ENCODE results near the gene MARCO. TPM values are rescaled to one million over a fixed set of nuclear protein-coding genes. Genes with fewer than 3 reads are reported as not detected.
"Not testable (repeated sequence)": the region's sequence is repeated elsewhere in the genome, so short reads cannot be mapped to it uniquely, and the experiment has no call there.

MARCO gene
- total and polyA plus RNA-seq, 8 donors, result 0.08 to 3.6 (median 0.80) TPM; not detected in 1

- DNase-seq (peak in 1 of 6 donors; percentile 25), ATAC-seq (peak in 3 of 4 donors; percentile 31 to 67 (median 67))
These were observed 86.6 kb downstream of the MARCO start for GRCh38 chr2:119028327-119029174.

GRCh38 chr2:119029297-119029696, 87.3 kb downstream of the MARCO start:
- no peaks in the 10 kb centered on the region for H3K9me3 ChIP-seq
- ATAC-seq (no peak), FAIRE-seq (no peak), DNase-seq (no peak)
- intact Hi-C loops (cut with DNase I), result loop anchor here in 1 of 3 donors (10.0 kb wide), 1 partner anchor 236 kb away; no protein-coding TSS in a partner anchor
- no peaks in the 10 kb centered on the region for H3K4me1 ChIP-seq
- no peak overlapping the region for H3K4me3 ChIP-seq
- no peak for TF ChIP-seq CTCF (IDR thresholded peaks at IDR 0.05)
- H3K27me3 ChIP-seq, result no peaks in the 10 kb centered on the region
- WGBS, 2 donors, result 68 to 71% methylated on average over 5 of the region's 5 CpGs
- H3K36me3 ChIP-seq, result no peaks in the 10 kb centered on the region
- H3K27ac ChIP-seq, result no peak overlapping the region

More at GRCh38 chr2:119028327-119029174, 86.6 kb downstream of the MARCO start:
- intact Hi-C loops (cut with DNase I), result loop anchor here in 1 of 3 donors (10.0 kb wide), 1 partner anchor 236 kb away; no protein-coding TSS in a partner anchor
- no peak overlapping the region for H3K4me3 ChIP-seq
- no peaks in the 10 kb centered on the region for H3K36me3 ChIP-seq
- no peaks in the 10 kb centered on the region for H3K27me3 ChIP-seq
- WGBS, 2 donors, result 52 to 53% methylated on average over 13 of the region's 13 CpGs
- H3K4me1 ChIP-seq, result no peaks in the 10 kb centered on the region
- peak in 1 of 4 donors; percentile 26 for TF ChIP-seq CTCF (IDR thresholded peaks at IDR 0.05)
- FAIRE-seq, result no peak
- H3K27ac ChIP-seq, result no peak overlapping the region
- H3K9me3 ChIP-seq, result no peaks in the 10 kb centered on the region

GRCh38 chr2:119037922-119038321, 95.9 kb downstream of the MARCO start:
- DNase-seq; ATAC-seq; H3K4me1 ChIP-seq; H3K36me3 ChIP-seq; H3K27me3 ChIP-seq; FAIRE-seq; H3K9me3 ChIP-seq; H3K27ac ChIP-seq; intact Hi-C loops (cut with DNase I); H3K4me3 ChIP-seq: not testable (repeated sequence)
- 64 to 67% methylated on average over 5 of the region's 5 CpGs for WGBS, 2 donors

DNA sequence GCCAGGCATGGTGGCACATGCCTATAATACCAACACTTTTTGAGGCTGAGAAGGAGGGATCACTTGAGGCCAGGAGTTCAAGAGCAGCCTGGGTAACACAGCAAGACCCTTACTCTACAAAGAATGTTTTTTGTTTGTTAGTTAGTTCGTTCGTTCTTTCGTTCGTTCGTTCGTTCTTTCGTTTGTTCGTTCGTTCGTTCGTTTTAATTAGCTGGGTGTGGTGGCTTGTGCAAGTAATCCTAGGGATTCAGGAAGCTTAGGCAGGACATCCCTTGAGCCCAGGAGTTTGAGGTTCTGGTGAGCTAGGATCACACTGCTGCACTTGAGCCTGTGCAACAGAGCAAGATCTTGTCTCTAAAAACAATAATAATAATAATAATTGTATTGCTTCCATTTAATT, 98.7 kb downstream of the MARCO start:
- intact Hi-C loops (cut with DNase I), result no loop called here
- FAIRE-seq (no peak), ATAC-seq (no peak), DNase-seq (no peak)
- Histone ChIP-seq H3K4me1 (no peaks in the 10 kb centered on the region), H3K27me3 (no peaks in the 10 kb centered on the region), H3K36me3 (no peaks in the 10 kb centered on the region), H3K9me3 (no peaks in the 10 kb centered on the region), H3K4me3 (no peak overlapping the region), H3K27ac (no peak overlapping the region)
- 76 to 83% methylated on average over 11 of the region's 11 CpGs for WGBS, 2 donors
- no peak for TF ChIP-seq CTCF (IDR thresholded peaks at IDR 0.05)

Other genes with a start within 250 kb of the MARCO start
- not detected for gene EN1, start 94.5 kb upstream of the MARCO start, total RNA-seq
- gene EN1, start 94.5 kb upstream of the MARCO start, polyA plus RNA-seq, result not detected
- gene C1QL2, start 216.6 kb downstream of the MARCO start, total RNA-seq, result under 1 TPM in 1 of 6 donors, not detected in 5; 0.09 TPM
- under 1 TPM; 0.07 to 0.15 TPM for gene C1QL2, start 216.6 kb downstream of the MARCO start, polyA plus RNA-seq

Measured in pancreas (tissue), 10 donors.